Measurements from ENCODE around the gene CIRBP. TPM values are rescaled to one million over a fixed set of nuclear protein-coding genes. Genes with fewer than 3 reads are reported as not detected.

CIRBP gene
- total RNA-seq, 3 donors from 2014 or later (not counting 1 experiment from before 2014, with no cell fraction given): 410 to 454 (median 440) TPM

DNA sequence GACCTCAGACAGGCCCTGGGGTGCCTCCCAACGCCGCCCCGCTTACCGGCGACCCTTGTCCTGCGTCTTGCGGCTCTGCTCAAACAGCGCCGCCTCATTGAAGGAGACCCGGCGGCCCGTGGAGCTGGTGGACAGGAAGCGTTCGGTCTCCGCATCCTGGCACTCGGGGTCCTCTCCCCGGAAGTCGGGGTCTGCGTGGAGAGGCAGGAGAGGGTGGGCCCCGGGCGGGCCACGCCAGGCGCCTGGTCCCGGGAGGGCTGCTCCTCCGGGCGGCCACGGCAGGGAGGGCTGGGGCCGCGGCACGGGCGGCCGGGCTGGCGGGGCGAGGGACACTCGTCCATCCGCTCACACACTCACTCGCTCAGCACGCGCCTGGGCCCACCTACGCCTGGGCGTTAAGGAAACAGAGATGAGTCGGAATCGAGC is 34.2 kb upstream of the CIRBP start:
- WGBS (ENCODE audit: insufficient coverage): 95% methylated on average over 43 of the region's 43 CpGs
- H3K4me1 Mint-ChIP-seq: peaks cover 10 to 15% of the 10 kb centered on the region in 2 donors
- Histone ChIP-seq H3K4me1 (ENCODE audit: control insufficient read depth, insufficient read depth, low read length) (peaks cover 19% of the 10 kb centered on the region), H3K27ac (ENCODE audit: low read length) (no peak overlapping the region), H3K4me3 (ENCODE audit: low read length) (no peak overlapping the region), H3K36me3 (ENCODE audit: control insufficient read depth, insufficient read depth, low read length) (no peaks in the 10 kb centered on the region), H3K27me3 (ENCODE audit: control insufficient read depth, insufficient read depth, low read length) (peaks cover 15% of the 10 kb centered on the region), H3K9me3 (ENCODE audit: control insufficient read depth, insufficient read depth, low read length) (no peaks in the 10 kb centered on the region)
- no peak overlapping the region for H3K4me3 Mint-ChIP-seq
- no peaks in the 10 kb centered on the region for H3K9me3 Mint-ChIP-seq
- no peak for ATAC-seq
- no peak for DNase-seq
- peaks cover 10 to 11% of the 10 kb centered on the region in 2 donors for H3K27me3 Mint-ChIP-seq (ENCODE audit: low read depth in 2 of 2)
- no peak overlapping the region for H3K27ac Mint-ChIP-seq
- intact Hi-C loops (cut with micrococcal nuclease): no loop called here
- H3K36me3 Mint-ChIP-seq: no peaks in the 10 kb centered on the region
- TF ChIP-seq, protein P1, sequence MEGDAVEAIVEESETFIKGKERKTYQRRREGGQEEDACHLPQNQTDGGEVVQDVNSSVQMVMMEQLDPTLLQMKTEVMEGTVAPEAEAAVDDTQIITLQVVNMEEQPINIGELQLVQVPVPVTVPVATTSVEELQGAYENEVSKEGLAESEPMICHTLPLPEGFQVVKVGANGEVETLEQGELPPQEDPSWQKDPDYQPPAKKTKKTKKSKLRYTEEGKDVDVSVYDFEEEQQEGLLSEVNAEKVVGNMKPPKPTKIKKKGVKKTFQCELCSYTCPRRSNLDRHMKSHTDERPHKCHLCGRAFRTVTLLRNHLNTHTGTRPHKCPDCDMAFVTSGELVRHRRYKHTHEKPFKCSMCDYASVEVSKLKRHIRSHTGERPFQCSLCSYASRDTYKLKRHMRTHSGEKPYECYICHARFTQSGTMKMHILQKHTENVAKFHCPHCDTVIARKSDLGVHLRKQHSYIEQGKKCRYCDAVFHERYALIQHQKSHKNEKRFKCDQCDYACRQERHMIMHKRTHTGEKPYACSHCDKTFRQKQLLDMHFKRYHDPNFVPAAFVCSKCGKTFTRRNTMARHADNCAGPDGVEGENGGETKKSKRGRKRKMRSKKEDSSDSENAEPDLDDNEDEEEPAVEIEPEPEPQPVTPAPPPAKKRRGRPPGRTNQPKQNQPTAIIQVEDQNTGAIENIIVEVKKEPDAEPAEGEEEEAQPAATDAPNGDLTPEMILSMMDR (IDR thresholded peaks at IDR 0.05): no peak

DNA sequence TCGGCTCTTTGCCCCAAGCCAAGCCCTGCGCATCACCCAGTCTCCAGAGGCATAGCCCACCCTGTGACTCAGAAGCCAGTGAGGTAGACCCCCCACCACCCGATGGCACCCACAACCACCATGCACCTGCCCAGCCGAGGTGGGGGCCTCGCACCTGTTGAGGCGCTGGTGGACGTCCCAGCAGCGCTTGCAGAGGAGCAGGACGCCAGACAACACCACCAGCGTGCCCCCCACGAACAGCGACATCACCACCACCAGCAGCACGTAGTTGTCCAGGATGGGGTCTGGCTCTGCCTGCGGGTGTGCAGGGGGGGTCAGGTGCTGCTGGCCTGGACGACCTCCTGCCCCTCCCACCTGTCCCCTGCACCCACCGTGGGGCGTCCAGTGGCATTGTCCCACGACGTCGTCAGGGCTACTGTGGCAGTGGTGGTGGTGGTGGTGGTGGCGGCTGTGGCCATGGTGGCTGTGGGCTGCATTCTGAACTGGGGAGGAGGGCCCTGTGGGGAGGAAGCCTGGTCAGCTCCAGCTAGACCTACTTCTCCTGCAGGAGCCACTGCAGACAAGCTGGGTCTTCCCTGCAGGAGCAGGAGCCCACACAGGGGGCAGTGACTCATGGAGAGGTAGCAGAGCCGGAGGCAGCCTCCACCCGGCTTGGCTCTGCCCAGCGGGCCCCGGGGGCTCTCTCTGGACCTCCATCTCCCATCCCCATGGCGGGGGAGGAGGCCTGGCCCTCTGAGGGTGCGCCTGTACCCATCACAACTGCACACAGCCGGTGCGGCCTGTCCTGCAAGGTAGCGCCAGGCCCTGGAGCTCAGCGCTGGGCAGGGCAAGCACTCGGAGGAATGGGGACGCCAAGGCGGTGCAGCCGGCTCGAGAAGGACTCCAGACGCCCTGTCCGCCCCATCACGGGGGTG is 33.2 kb upstream of the CIRBP start:
- Mint-ChIP-seq H3K9me3 (no peaks in the 10 kb centered on the region), H3K36me3 (no peaks in the 10 kb centered on the region), H3K27me3 (ENCODE audit: low read depth in 2 of 2) (peaks cover 10 to 11% of the 10 kb centered on the region in 2 donors), H3K4me3 (no peak overlapping the region), H3K27ac (no peak overlapping the region), H3K4me1 (peaks cover 10 to 15% of the 10 kb centered on the region in 2 donors)
- H3K4me1 ChIP-seq (ENCODE audit: control insufficient read depth, insufficient read depth, low read length): peaks cover 27% of the 10 kb centered on the region
- peaks cover 15% of the 10 kb centered on the region for H3K27me3 ChIP-seq (ENCODE audit: control insufficient read depth, insufficient read depth, low read length)
- H3K27ac ChIP-seq (ENCODE audit: low read length): no peak overlapping the region
- H3K36me3 ChIP-seq (ENCODE audit: control insufficient read depth, insufficient read depth, low read length): no peaks in the 10 kb centered on the region
- WGBS (ENCODE audit: insufficient coverage): 87% methylated on average over 36 of the region's 39 CpGs
- DNase-seq (no peak), ATAC-seq (no peak)
- no peaks in the 10 kb centered on the region for H3K9me3 ChIP-seq (ENCODE audit: control insufficient read depth, insufficient read depth, low read length)
- TF ChIP-seq, protein P1 (IDR thresholded peaks at IDR 0.05): no peak
- intact Hi-C loops (cut with micrococcal nuclease): no loop called here
- H3K4me3 ChIP-seq (ENCODE audit: low read length): no peak overlapping the region

DNA sequence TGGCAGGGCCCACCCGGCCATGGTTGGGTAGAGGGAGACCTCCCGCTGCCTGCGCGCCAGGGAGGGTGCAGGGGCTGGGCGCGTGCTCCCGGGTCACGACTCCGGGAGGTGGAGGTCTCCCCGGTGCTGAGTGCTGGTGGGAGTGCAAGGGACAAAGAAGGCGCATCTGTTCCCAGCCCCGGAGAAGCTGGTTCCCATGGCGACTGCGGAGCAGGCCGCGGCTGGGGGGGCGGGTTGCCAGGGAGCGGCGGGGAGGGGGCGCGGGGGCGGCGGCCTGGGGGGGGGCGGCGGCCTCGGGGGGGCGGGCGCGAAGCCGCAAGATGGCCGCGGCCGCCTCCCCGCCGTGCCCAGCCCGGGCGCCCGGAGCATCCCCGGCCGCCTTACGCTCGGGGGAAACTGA is 32.6 kb upstream of the CIRBP start:
- Mint-ChIP-seq H3K27me3 (ENCODE audit: low read depth in 2 of 2) (peaks cover 10 to 14% of the 10 kb centered on the region in 2 donors), H3K9me3 (no peaks in the 10 kb centered on the region), H3K27ac (no peak overlapping the region), H3K36me3 (no peaks in the 10 kb centered on the region), H3K4me3 (no peak overlapping the region), H3K4me1 (peaks cover 14 to 20% of the 10 kb centered on the region in 2 donors)
- Histone ChIP-seq H3K4me1 (ENCODE audit: control insufficient read depth, insufficient read depth, low read length) (peaks cover 33% of the 10 kb centered on the region), H3K27ac (ENCODE audit: low read length) (no peak overlapping the region), H3K4me3 (ENCODE audit: low read length) (no peak overlapping the region), H3K27me3 (ENCODE audit: control insufficient read depth, insufficient read depth, low read length) (peaks cover 18% of the 10 kb centered on the region), H3K9me3 (ENCODE audit: control insufficient read depth, insufficient read depth, low read length) (no peaks in the 10 kb centered on the region), H3K36me3 (ENCODE audit: control insufficient read depth, insufficient read depth, low read length) (no peaks in the 10 kb centered on the region)
- DNase-seq (no peak), ATAC-seq (no peak)
- TF ChIP-seq, protein P1 (IDR thresholded peaks at IDR 0.05): no peak
- WGBS (ENCODE audit: insufficient coverage): 23% methylated on average over 34 of the region's 42 CpGs
- intact Hi-C loops (cut with micrococcal nuclease): no loop called here
